NCI-H2171 treated with DMSO at 0.1 percent for 48 hours (cell line): ENCODE measurements around the gene SOS1.

Source experiments
- DNase-seq: peaks from one replicate; lab custom pipeline; 2025; lab: John Stamatoyannopoulos, UW

The SOS1 gene

DNA sequence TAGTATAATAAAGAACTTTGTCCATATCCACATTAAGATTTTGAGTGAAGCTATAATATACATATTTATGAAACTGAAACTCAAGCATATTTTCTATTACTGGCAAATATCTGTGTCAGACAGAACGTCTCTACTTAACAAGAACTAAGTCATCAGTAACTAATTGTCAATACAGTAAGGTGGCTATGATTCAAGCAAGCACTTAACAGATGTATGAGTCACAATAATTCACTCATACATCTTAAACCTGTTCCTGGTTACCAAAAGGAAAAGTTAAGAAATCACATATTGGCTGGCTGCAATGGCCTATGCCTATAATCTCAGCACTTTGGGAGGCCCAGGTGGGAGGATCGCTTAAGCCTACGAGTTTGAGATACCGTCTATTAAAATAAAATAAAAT is 96.0 kb downstream of the SOS1 start:
- no peak for DNase-seq

DNA sequence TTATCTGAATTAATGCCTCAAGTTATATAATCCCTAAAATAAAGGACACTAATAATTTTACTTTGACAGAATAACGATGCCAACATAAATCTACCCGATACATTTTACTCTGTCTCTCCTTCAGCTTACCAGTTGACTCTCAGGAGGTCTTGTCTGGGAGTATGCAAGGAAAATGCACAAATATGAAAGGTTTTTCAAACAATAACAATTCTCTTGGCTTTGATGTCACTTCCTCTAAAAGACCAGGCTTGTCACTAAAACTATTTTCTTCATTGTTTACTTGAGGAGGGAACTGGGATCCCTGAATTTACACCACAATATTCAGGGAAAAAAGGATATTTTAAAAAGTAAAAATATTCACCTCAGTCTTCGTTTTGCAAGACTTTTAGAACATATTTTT is 97.2 kb downstream of the SOS1 start:
- no peak for DNase-seq

DNA sequence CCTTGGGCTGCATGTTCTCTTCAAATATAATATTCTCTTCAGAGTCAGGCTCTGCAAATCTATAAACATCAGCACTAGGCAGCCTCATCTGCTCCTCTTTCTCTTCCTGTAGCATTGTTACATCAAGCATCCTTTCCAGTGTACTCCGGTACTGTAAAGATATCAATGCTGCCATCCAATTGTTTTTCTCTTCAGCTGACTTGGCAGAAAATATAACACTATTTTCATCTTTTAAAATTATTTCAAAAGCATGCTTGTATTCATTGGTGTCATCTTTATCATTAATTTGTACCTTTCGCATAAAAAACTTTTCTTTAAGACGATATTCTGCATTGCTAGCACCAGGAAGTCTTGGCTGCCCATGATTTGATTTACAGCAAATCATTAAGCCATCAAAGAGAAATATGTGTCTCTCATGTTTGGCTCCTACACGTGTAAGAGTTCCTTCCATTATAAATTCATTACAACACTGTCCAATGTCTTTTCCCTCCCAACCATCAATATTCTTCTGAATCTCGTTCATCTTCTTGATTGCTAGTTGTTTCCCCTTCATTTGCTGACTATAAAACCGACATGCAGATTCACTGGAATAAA is 98.1 kb downstream of the SOS1 start:
- no peak for DNase-seq

GRCh38 chr2:39020383-39020782 is 100.5 kb downstream of the SOS1 start:
- peak; percentile 2 for DNase-seq

DNA sequence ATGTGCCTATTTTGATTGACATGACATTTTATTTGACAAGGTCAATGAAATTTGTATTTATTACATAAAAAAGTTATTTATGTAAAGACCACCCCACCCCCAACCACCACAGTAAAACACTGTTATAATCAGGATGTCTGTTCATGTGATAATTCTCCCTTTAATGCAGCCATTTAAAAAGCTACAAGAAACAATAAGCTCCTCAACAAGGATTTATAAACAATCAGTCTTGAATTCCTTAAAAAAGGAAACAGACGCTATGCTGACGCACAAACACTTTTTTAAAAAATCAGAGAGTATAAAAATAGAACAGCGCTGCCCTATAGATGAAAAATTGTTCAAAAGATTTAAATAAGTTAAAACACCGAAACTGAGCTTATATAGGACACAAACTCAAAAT is 102.2 kb downstream of the SOS1 start:
- DNase-seq: no peak

- DNase-seq: no peak
Observed at GRCh38 chr2:39017334-39017733, 103.5 kb downstream of the SOS1 start.

- no peak for DNase-seq
Observed at GRCh38 chr2:39015424-39015823, 105.4 kb downstream of the SOS1 start.

DNA sequence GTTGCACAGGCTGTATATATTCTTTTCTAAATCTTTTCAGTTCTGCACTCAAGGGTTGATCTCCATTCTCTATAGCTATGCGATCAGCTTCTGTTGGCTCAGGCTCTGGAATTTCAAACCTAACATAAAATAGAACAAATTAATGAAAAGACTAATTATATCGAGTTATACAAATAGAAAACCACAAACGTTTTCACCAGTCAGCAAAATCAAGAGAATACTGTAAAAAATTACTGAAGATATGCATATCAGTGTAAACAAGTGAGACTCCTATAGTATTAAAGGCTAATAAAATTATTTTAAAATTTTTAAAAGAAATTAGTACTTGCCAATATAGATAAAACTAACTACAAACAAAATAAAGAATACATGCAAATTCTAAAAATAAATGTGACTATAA is 107.0 kb downstream of the SOS1 start:
- DNase-seq: no peak

DNA sequence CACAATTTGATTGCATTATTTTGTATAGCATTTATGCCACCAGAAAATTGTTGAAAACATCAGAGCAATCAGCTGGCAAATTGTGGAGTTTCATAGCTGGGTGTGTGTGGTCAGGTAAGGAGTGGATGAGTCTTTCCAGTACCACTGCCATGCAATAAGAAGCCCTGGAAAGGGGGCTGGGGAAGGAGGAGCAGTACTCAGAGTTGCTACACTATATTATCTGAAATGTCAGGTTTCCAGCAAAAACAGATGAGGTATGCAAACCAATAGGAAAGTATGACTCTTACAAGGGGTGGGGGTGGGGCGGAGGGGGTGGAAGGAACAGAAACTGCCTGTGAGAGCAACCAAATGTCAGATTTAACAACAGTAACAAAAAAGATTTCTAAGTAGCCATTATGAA is 112.2 kb downstream of the SOS1 start:
- DNase-seq: no peak

DNA sequence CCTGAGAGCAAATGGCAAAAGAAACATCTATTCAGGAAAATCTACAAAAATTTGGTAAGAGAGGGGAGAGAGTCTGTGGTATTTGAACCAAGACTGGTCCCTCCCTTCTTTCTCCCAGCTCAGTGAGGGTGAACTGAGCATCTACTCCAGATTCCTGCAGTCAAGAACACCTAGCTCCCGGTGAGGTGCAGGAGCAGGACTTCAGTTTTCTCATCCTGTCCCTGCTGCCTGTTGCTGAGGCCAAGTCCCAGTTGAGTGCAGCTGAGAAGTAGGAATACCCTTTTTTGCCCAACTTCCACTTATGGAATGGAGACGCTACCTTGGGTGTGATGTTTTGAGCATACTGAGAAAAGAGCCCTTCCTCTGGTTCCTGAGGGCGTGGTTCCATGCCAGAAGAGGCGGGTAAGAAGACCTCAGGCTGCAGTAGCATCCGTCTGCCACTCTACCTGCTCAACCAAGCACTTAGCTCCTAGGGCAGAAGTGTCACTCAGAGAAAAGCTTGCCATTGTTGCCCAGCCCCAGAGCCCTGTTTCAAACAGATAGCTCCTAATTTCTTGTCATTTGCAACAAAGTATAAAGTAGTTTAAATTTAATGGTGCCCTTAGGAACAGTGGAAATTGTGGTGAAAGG is 112.9 kb downstream of the SOS1 start:
- no peak for DNase-seq

DNA sequence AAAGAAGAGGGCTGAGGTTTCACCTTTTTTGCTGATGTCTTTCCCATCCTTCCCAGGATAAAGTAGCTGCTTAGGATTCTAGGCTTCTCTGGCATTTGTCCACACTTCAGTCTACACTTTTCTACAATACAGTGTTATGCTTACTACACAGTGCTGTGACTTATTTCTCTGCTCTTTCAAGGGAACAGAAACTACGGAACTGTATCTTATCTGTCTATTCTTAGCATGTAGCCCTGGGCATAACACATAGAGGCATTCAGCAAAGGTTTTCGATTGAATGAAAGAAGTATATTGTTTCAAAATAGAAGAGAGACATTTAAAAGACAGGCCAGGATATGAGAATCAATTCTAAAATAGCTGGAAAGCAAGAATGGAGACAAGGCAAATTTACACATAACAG is 120.3 kb downstream of the SOS1 start:
- no peak for DNase-seq

DNA sequence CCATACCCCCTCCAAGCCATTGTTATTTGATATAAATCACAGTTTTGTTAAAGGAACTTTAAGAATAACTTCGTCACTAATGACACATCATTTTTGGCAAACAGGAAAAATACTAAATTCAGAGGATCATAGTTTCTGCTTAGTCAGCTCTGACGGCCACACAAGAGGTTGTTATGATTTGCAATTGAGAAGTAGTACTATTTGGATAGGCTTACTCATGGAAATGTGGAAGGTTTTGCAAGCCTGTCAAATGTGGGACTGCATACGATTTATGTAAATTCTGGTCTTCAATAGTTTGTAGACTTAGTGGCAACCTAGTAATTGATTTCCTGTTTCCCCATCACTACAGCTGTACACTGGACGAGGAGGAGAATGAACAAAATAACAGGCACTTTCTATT is 123.1 kb downstream of the SOS1 start:
- no peak for DNase-seq

DNA sequence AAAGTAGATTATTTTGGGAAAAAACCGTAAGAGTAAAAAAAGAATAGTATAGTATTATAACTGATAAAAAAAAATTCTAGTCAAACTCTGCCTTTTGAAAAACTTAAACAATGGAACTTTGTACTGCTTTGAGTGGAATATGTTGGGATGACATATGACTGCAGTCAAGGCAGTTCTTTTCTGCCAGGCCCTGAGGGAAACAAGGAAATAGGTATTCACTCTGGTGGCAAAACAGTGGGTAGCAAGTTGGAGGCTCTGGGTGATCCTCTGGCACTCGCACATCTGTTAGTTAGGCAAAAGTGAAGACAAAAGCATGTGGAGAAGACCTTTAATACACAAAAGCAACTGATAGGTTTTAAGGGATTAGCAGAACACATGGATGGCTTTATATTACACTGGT is 129.0 kb downstream of the SOS1 start:
- DNase-seq: no peak

DNA sequence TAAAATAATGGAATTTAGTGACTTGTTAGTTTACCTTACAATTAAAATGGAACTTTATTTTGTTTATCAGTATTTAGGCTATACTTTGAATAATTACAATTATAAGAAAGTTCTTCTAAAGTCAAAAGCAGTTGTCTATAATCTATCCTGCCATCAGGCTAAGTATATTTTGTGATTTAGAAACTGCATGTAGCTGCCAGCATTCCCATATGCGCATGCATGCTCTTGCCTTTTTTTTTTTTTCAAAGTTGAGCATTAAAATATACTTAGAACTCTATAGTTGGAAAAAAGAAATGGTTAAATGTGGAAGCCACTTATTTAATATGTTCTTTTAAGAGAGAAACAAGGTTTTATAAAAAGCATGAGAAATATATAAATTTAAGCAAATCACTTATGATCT is 132.1 kb downstream of the SOS1 start:
- DNase-seq: no peak

- no peak for DNase-seq
Observed at GRCh38 chr2:38982498-38982897, 138.4 kb downstream of the SOS1 start.

DNA sequence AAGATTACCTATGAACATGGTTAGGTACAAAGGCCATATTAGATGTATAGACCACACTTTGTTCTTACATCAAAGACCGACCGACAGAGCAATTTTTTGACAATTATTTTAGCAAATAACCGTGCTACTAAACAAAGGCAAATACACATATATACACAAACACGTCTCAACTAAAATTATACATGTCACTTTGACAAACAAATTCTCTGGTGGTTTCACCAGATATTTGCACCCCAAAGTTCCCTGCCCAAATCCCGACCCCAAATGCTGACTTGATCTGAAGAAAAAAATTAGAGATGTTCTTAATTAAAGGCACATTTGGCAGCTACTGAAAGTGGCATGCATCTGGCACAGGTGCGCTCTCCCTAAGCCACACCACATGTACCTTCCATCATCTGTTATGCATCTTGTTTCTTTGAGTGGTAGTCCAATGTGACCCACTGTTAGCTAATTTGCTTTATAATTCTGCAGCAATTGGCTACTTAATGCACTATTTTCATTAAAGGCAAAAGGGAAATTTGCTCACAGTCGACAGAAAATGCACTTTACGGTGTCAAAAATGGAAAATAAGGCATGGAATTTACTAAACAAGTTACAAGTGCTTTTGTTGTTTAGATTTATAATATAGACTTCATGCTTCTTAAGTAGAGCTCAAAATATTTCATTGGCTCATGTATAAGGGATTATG is 139.0 kb downstream of the SOS1 start:
- DNase-seq: peak; percentile 10

- no peak for DNase-seq
Observed at GRCh38 chr2:38981003-38981669, 139.7 kb downstream of the SOS1 start.

- no peak for DNase-seq
Observed at GRCh38 chr2:38978908-38979307, 141.9 kb downstream of the SOS1 start.

DNA sequence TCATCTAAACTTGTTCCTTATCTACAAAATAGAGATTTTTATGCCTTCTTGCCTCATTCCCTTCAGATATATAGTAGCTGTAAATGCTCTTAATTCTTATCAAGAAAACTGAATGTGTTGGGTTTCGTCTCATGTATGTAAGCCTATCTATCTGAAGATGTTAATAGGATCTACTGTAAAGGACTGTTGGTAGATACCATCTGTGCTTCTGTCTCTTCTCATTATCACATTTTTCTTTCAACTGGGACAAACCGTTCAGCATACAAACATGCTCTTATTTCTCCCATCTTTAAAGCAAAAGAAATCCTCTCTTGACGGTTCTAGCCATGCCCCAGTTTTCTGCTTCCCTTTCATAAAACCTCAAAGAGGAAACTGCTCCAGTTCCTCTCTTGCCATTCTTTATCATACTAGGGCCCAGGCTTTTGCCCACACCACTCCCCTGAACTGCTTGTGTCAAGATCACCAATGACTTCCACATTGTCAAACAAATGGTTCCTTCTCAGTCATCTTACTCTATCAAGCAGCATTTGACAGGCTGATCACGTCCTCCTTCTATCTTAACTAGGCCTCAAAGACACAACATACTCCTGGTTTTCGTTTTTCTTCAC is 142.5 kb downstream of the SOS1 start:
- DNase-seq: no peak

DNA sequence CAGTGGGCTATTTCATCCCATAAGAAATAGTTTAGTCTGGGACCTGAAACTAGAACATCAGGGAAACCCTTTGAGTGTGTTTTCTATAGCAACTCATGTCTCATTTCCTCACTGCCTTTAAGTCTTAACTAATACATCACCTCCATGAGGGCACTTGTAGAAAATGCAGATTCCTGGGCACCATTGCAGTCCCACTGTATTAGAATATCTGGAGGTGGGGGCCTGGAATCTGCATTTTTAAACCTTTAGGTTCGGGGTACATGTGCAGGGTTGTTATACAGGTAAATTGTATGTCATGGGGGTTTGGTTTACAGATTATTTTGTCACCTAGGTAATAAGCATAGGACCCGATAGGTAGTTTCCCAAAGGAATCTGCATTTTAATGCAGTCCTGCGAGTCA is 143.8 kb downstream of the SOS1 start:
- no peak for DNase-seq

- DNase-seq: no peak
Observed at GRCh38 chr2:38975042-38975441, 145.8 kb downstream of the SOS1 start.

GRCh38 chr2:38973266-38973665 is 147.6 kb downstream of the SOS1 start:
- DNase-seq: no peak

- no peak for DNase-seq
Observed at GRCh38 chr2:38971377-38971776, 149.5 kb downstream of the SOS1 start.
